Ovary (tissue), 3 donors: Measurements from ENCODE around the gene PPM1H.

Experiments used
- CTCF ChIP-seq, 3 donors: fragments of 450-650 bp in 2 of 3; fragments of 200-600 bp in 1 of 3; IDR thresholded peaks; one replicate each; pipeline versions ENCODE4 v1.5.1 to v1.8.0; 2016 to 2022; ENCODE audit warnings: antibody characterized with exemption in 3 of 3, mild to moderate bottlenecking in 1 of 3
- POLR2A ChIP-seq: fragments of 450-650 bp; IDR thresholded peaks from one replicate; pipeline ENCODE4 v1.6.1; 2017; ENCODE audit warnings: antibody characterized with exemption, mild to moderate bottlenecking, moderate library complexity
- donor health status: DM: no; HTN: no; CAD: no.

- no peak for TF ChIP-seq CTCF (IDR thresholded peaks at IDR 0.05)
- no peak for TF ChIP-seq POLR2A
Measured at GRCh38 chr12:62655666-62656151, 279.2 kb downstream of the PPM1H start.
